Endothelial cell of umbilical vein (primary cell): ENCODE data around the gene STMN3. TPM values are rescaled to one million over a fixed set of nuclear protein-coding genes. Genes with fewer than 3 reads are reported as not detected.
A peak's percentile ranks its signal among the peaks of the same experiment; 100 is the strongest.

Experiments
- BruUV-seq: library from RNA; stranded (reverse); fragments of 400-500 nt; replicated peaks from 2 replicates; lab custom pipeline; 2021; lab: Mats Ljungman, UMichigan
- CTCF ChIA-PET: fragments of 300-600, 350-600 bp; sonication (Branson Sonifier 250); formaldehyde crosslinking; loops from one replicate; lab custom pipeline; 2021; ENCODE audit warnings: antibody characterized with exemption, inconsistent platforms; lab: Charles Lee
- POLR2A ChIA-PET: fragments of 300-600, 350-600 bp; sonication (Branson Sonifier 250); formaldehyde crosslinking; loops from one replicate; lab custom pipeline; 2021; ENCODE audit warnings: antibody characterized with exemption, inconsistent platforms; lab: Charles Lee
- DNase-seq: peaks from one replicate; pipeline ENCODE4 v3.0.0-alpha.2; 2011; ENCODE audit warnings: low read depth, low spot score
- FAIRE-seq: peaks from 2 replicates; lab custom pipeline; 2011; peaks lifted over from hg19 to GRCh38; lab: Jason Lieb, UNC
- H2AFZ ChIP-seq: 2 replicates; pipeline ENCODE4 v1.6.0; 2012; ENCODE audit warnings: low read depth, low read length, control low read depth, inconsistent platforms
- H3K27ac ChIP-seq: 2 replicates; pipeline ENCODE4 v1.5.1; 2011; ENCODE audit warnings: low read depth, mild to moderate bottlenecking, control low read depth, low read length, moderate library complexity; ENCODE audit not compliant: insufficient read depth
- H3K27me3 ChIP-seq, 2 experiments: 2 replicates each; pipeline versions ENCODE4 v1.6.0 to v1.6.1; 2011; ENCODE audit warnings: low read length in 2 of 2, mixed read lengths in 1 of 2; ENCODE audit not compliant: control insufficient read depth in 2 of 2, insufficient read depth in 2 of 2
- H3K36me3 ChIP-seq, 2 experiments: 2 replicates in 1 of 2; 3 replicates in 1 of 2; pipeline ENCODE4 v1.5.1; 2011; ENCODE audit warnings: low read length in 2 of 2, mild to moderate bottlenecking in 1 of 2, moderate library complexity in 1 of 2; ENCODE audit not compliant: control insufficient read depth in 2 of 2, insufficient read depth in 2 of 2; ENCODE audit errors: extremely low read depth in 1 of 2
- H3K4me1 ChIP-seq: 3 replicates; pipeline ENCODE4 v1.5.1; 2011; ENCODE audit warnings: mild to moderate bottlenecking, low read length; ENCODE audit not compliant: control insufficient read depth, insufficient read depth; ENCODE audit errors: extremely low read depth
- H3K4me2 ChIP-seq: 2 replicates; pipeline ENCODE4 v1.6.1; 2011; ENCODE audit warnings: low read length, control low read depth, mixed read lengths; ENCODE audit not compliant: insufficient read depth
- H3K4me3 ChIP-seq, 3 experiments: fragments of 200-600 bp in 1 of 3; sonication (generic), shearing (Covaris generic) in 1 of 3; replicated peaks in 1 of 3; 2 replicates each; pipeline ENCODE4 v1.5.1; 2011 to 2016; ENCODE audit warnings: control low read depth in 3 of 3, low read length in 3 of 3, mild to moderate bottlenecking in 2 of 3, inconsistent platforms in 1 of 3, low read depth in 1 of 3, moderate library complexity in 1 of 3; ENCODE audit not compliant: insufficient read depth in 1 of 3
- H3K79me2 ChIP-seq: 2 replicates; pipeline ENCODE4 v1.6.0; 2012; ENCODE audit warnings: low read length, inconsistent platforms; ENCODE audit not compliant: control insufficient read depth, insufficient read depth
- H3K9ac ChIP-seq: replicated peaks from 2 replicates; pipeline ENCODE3; 2011; ENCODE audit warnings: low read length, control low read depth; ENCODE audit not compliant: insufficient read depth; ENCODE audit errors: extremely low read depth
- H3K9me1 ChIP-seq: replicated peaks from 3 replicates; pipeline ENCODE4 v1.6.0; 2011; ENCODE audit warnings: mild to moderate bottlenecking, low read length; ENCODE audit not compliant: control insufficient read depth, insufficient read depth; ENCODE audit errors: extremely low read depth
- H3K9me3 ChIP-seq: replicated peaks from 2 replicates; pipeline ENCODE4 v1.5.1; 2012; ENCODE audit warnings: low read length, inconsistent platforms; ENCODE audit not compliant: control insufficient read depth, insufficient read depth
- H4K20me1 ChIP-seq: replicated peaks from 2 replicates; pipeline ENCODE3; 2011; ENCODE audit warnings: mild to moderate bottlenecking, low read length; ENCODE audit not compliant: control insufficient read depth, insufficient read depth; ENCODE audit errors: extremely low read depth
- EZH2 ChIP-seq: IDR thresholded peaks from 2 replicates; pipeline ENCODE4 v1.6.1; 2012; ENCODE audit warnings: borderline replicate concordance, low read depth, mild to moderate bottlenecking, moderate library complexity, low read length, inconsistent platforms; ENCODE audit not compliant: severe bottlenecking
- FOS ChIP-seq: IDR thresholded peaks from 2 replicates; pipeline ENCODE4 v1.6.1; 2011; ENCODE audit warnings: mild to moderate bottlenecking, low read length, moderate library complexity, borderline replicate concordance; ENCODE audit not compliant: insufficient read depth
- GATA2 ChIP-seq: IDR thresholded peaks from 2 replicates; pipeline ENCODE4 v1.7.0; 2011; ENCODE audit warnings: low read depth, mild to moderate bottlenecking, moderate library complexity, mixed read lengths, low read length; ENCODE audit not compliant: insufficient read length, insufficient read depth
- JUN ChIP-seq: IDR thresholded peaks from 2 replicates; pipeline ENCODE4 v1.6.1; 2011; ENCODE audit warnings: borderline replicate concordance, low read depth; ENCODE audit not compliant: insufficient read length, insufficient read depth
- MYC ChIP-seq: IDR thresholded peaks from one replicate; pipeline ENCODE4 v1.6.1; 2011; ENCODE audit warnings: mild to moderate bottlenecking, low read depth, low read length
- POLR2A ChIP-seq: IDR thresholded peaks from 2 replicates; pipeline ENCODE4 v1.6.1; 2012; ENCODE audit warnings: low read depth, mild to moderate bottlenecking, control low read depth, low read length
- POLR2AphosphoS5 ChIP-seq: IDR thresholded peaks from 2 replicates; pipeline ENCODE4 v1.6.1; 2012; ENCODE audit warnings: low read depth, mild to moderate bottlenecking, control low read depth, low read length, moderate library complexity; ENCODE audit not compliant: insufficient read depth
- dilution Hi-C: fragments of 300-500 bp; cut with MboI; formaldehyde crosslinking; loops from one replicate; pipeline ENCODE4 v1.15.0; 2019; ENCODE audit warnings: low sequenced_read_pairs; ENCODE audit not compliant: extremely low pct_ligation_motif_present
- intact Hi-C: fragments of 100-400 bp; cut with micrococcal nuclease; formaldehyde crosslinking; loops from one replicate; pipeline ENCODE4 v1.10.0; 2022
- polyA plus RNA-seq, 4 experiments: library from polyadenylated mRNA; depleted of rRNA in 3 of 4; stranded (reverse) in 3 of 4; unstranded in 1 of 4; fragments of >200 nt; gene quantifications; 2 replicates each; pipeline versions ENCODE4 v1.2.1 to v1.2.3, GENCODE V29; 2011 to 2012; ENCODE audit warnings: missing spikeins in 1 of 4
- total RNA-seq: library from RNA; stranded (reverse); gene quantifications from 2 replicates; pipeline ENCODE4 v1.2.3, GENCODE V29; 2021
- TF ChIP-seq, protein P1 (sequence below): IDR thresholded peaks from 2 replicates; pipeline ENCODE4 v1.6.1; 2011; ENCODE audit not compliant: insufficient read depth, insufficient read length
- TF ChIP-seq, protein P2 (sequence below), 2 donors: IDR thresholded peaks; 1 replicate in 1 of 2; 2 replicates in 1 of 2; pipeline ENCODE4 v1.5.1; 2011; ENCODE audit warnings: low read length in 2 of 2, mild to moderate bottlenecking in 2 of 2, moderate library complexity in 2 of 2, control low read depth in 1 of 2, inconsistent platforms in 1 of 2, low read depth in 1 of 2; ENCODE audit not compliant: insufficient read depth in 1 of 2; ENCODE audit errors: extremely low read depth in 1 of 2

Gene STMN3
- total and polyA plus RNA-seq, 2 donors (not counting 3 experiments of a cell fraction or from before 2014, with no cell fraction given): 1.7 to 4.7 TPM

DNA sequence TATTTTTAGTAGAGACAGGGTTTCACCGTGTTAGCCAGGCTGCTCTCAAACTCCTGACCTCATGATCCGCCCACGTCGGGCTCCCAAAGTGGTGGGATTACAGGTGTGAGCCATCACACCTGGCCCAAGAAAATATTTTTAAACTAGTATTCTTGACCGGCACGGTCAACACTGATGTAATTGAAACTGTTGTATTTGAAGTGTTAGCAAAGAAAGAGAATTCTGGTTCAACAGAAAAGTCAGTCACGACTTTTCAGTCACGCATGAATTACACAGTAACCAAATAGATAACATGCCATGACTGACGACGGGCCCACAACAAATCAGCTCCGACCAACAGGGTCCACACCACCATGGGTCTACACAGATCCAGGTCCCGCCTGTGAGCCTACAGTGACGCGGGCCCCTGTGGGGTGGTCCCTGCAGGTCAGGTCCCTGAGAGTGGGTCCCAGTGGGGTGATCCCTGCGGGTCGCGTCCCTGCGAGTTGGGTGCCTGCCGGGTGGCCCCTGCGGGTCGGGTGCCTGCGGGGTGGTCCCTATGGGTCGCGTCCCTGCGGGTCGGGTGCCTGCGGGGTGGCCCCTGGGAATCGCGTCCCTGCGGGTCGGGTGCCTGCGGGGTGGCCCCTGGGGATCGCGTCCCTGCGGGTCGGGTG lies 27.3 kb downstream of the STMN3 start:
- Histone ChIP-seq H3K79me2 (peaks cover 45% of the 10 kb centered on the region), H3K9ac (peak overlapping the region; percentile 97), H3K9me3 (no peaks in the 10 kb centered on the region), H3K9me1 (no peaks in the 10 kb centered on the region), H4K20me1 (no peaks in the 10 kb centered on the region), H3K4me1 (peaks cover 13% of the 10 kb centered on the region), H3K4me2 (peak overlapping the region; percentile 67), H2AFZ (peak overlapping the region; percentile 83), H3K27ac (peak overlapping the region; percentile 93), H3K36me3 (no peaks in the 10 kb centered on the region), H3K27me3 (no peaks in the 10 kb centered on the region), H3K4me3 (peak overlapping the region; percentile 59 to 100 (median 76))
- FAIRE-seq: peak; percentile 63
- intact Hi-C loops: loop anchor here (5.0 kb wide), 2 partner anchors 54 to 81 kb away; partner anchors contain the start of genes ARFRP1, HELZ2 and ZGPAT
- ChIA-PET CTCF (interaction anchor here (0.6 kb wide), 1 partner anchor 124 kb away, joined by 3 read pairs; no protein-coding TSS in a partner anchor), POLR2A (no interaction called here)
- dilution Hi-C loops: no loop called here
- no peak for DNase-seq
- TF ChIP-seq POLR2A: peak; percentile 55
- TF ChIP-seq EZH2: no peak
- BruUV-seq: TSS peak; percentile 48

DNA sequence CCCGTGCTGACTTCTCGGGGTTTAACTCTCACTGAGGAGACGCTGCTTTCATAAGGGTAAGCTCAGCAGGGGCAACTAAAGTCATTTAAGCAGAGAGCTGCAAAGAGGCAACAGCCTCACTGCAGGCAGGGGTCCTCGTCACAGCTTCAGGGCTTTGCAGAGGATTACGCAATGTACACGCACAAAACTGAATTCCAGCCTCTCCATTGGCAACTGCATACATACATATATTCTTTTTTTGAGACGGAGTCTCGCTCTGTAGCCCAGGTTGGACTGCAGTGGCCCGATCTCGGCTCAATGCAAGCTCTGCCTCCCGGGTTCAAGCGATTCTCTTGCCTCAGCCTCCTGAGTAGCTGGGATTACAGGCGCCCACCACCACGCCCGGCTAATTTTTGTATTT lies 28.7 kb downstream of the STMN3 start:
- POLR2A ChIA-PET: no interaction called here
- CTCF ChIA-PET: no interaction called here
- TF ChIP-seq MYC (no peak), POLR2A (no peak), GATA2 (no peak), JUN (no peak), FOS (no peak), POLR2AphosphoS5 (no peak), EZH2 (no peak)
- TF ChIP-seq, protein P1, sequence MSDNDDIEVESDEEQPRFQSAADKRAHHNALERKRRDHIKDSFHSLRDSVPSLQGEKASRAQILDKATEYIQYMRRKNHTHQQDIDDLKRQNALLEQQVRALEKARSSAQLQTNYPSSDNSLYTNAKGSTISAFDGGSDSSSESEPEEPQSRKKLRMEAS: no peak
- TF ChIP-seq, protein P2, sequence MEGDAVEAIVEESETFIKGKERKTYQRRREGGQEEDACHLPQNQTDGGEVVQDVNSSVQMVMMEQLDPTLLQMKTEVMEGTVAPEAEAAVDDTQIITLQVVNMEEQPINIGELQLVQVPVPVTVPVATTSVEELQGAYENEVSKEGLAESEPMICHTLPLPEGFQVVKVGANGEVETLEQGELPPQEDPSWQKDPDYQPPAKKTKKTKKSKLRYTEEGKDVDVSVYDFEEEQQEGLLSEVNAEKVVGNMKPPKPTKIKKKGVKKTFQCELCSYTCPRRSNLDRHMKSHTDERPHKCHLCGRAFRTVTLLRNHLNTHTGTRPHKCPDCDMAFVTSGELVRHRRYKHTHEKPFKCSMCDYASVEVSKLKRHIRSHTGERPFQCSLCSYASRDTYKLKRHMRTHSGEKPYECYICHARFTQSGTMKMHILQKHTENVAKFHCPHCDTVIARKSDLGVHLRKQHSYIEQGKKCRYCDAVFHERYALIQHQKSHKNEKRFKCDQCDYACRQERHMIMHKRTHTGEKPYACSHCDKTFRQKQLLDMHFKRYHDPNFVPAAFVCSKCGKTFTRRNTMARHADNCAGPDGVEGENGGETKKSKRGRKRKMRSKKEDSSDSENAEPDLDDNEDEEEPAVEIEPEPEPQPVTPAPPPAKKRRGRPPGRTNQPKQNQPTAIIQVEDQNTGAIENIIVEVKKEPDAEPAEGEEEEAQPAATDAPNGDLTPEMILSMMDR (IDR thresholded peaks at IDR 0.05; ENCODE audit: extremely low read depth in 1 of 2, insufficient read depth in 1 of 2, low read depth in 1 of 2, low read length in 2 of 2): no peak
- H4K20me1 ChIP-seq: no peaks in the 10 kb centered on the region
- no peak for DNase-seq
- H3K4me3 ChIP-seq: no peak overlapping the region
- no peak for FAIRE-seq
- no TSS peak for BruUV-seq
- intact Hi-C loops: no loop called here
- no peaks in the 10 kb centered on the region for H3K27me3 ChIP-seq
- no peaks in the 10 kb centered on the region for H3K9me1 ChIP-seq
- H3K36me3 ChIP-seq: no peaks in the 10 kb centered on the region
- H3K4me1 ChIP-seq: peaks cover 13% of the 10 kb centered on the region
- H3K79me2 ChIP-seq: peaks cover 55% of the 10 kb centered on the region
- no peak overlapping the region for H2AFZ ChIP-seq
- H3K4me2 ChIP-seq: no peak overlapping the region
- no peak overlapping the region for H3K9ac ChIP-seq
- H3K9me3 ChIP-seq: no peaks in the 10 kb centered on the region
- H3K27ac ChIP-seq: no peak overlapping the region
- dilution Hi-C loops: no loop called here
